HG02943 (cell line): ENCODE results near the gene CHKA.

ENCODE experiments used
- ATAC-seq: cut with Tn5 transposase; IDR thresholded peaks from one replicate; pipeline ENCODE4 v1.9.1; 2021; ENCODE audit warnings: mild to moderate bottlenecking, low read depth, moderate library complexity; ENCODE audit not compliant: unreplicated experiment

CHKA gene

DNA sequence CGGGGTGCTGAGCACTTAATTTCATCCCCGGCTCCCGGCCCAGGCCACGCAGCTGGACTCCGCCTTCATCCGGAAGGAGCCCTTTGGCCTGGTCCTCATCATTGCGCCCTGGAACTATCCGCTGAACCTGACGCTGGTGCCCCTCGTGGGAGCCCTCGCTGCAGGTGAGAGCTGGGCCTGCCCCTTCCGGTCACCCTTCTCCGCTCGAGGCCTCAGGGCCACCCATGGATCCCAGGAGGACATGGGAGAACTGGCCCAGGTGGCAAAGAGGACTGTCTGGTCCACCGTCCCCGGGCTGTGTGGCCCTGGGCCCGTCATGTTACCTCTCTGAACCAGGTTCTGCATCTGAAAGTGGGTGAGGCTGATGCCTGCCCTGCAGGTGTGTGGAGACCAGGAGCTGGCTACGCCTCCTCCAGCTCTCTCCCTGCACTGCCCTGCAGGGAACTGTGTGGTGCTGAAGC is 102.4 kb downstream of the CHKA start:
- ATAC-seq = no peak

DNA sequence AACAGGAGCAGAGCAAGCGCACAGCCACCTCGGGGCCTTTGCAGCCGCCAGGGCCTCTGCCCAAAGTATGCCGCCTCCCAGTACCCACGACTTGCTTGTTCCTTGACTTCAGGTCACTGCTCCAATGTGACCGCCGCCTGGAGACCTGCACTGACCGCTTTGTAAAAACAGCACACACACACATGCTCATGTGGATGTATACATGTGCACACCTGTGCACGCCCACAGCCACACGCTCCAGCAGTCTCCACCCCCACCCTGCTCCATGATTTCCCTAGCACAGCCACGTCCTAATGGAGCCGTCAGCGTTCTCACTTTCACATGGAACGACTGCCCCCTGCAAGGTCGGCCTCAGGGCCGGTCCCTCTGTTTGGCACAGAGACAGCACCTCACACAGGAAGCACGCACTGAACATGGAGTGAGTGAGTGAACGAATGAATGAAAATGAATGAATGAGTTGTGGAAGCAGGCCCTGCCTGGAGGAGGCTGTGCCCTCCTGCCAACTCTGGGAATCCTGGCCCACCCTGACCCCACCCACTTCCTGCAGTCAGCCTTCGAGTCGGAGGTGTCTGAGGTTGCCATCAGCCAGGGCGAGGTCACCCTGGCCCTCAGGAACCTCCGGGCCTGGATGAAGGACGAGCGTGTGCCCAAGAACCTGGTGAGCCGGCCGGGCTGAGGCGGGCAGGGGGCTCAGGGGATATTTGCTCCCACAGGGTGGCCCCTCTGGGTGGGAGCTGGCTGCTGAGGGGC is 103.0 kb downstream of the CHKA start:
- ATAC-seq = no peak

DNA sequence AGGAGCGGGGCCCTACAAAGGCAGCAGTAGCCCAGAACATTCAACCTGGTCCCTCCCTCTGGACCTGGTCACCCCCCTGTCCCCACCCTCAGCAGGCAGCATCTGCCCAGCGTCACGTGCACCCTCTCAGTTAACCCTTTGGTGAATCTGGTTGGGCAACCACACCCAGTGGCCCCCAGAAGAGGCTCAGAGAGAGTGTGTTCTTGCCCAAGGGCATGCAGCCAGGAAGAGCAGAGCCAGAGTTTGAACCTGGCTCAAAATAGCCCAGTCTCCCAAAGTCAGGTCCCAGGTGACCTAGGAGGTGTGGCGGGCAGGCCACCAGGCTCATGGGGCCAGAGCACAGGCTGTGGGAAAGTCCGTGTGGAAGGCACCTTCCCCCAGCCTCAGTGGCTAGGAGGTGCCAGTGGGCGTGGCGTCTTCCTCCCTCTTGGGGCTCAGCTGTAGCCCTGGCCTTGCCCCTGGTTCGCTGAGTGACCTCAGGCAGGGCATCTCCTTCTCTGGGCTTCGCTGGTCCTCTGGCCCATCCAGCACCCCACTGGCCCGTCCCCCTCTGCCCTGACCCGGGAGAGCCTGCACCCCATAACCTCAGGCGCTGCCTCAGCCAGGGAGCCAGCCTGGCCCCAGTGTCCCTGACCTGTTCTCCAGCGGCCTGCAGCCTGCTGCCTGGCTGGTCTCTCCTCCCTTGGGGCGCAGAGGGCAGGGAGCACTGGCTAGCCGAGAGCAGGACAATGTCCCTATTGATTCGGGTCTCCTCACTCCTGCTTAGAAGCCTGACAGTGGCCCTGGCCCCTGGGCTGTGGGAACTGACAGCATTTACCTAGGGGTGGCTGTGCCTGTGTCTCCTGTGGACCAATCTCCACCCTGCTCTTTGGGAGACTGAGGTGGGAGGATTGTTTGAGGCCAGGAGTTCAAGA is 104.0 kb downstream of the CHKA start:
- no peak for ATAC-seq

DNA sequence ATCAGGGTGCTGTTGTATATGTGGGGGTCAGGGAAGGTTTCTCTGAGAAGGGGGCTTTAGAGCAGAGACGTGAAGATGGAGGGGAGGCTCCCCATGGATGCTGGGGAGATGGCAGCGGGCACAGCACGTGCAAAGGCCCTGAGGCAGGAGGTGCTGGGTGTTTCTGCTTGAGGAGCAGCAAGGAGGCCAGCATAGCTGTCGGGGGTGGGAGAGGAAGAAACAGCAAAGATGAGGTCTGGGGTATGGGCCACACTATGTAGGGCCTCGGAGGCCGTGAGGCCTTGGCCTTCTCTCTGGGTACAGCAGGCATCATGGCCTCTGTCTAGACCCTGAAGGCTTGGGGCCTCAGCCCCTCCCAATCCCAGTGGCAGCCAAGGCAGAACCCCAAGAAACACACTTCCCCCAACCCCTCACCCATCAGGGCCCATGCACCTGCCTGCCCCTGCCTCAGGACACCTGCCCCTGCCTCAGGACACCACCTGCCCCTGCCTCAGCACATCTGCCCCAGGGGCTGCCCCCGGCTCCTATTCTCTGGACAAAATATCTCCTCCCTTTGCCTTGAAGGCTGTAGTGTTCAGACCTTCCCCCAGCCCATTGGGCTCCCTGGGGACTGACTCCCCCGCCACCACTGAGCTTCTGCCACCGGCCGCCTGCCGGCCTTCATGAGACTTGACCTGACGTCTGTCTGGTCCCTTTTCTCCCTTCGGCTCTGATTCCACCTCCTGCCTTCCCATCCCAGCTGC is 104.9 kb downstream of the CHKA start:
- ATAC-seq = no peak

DNA sequence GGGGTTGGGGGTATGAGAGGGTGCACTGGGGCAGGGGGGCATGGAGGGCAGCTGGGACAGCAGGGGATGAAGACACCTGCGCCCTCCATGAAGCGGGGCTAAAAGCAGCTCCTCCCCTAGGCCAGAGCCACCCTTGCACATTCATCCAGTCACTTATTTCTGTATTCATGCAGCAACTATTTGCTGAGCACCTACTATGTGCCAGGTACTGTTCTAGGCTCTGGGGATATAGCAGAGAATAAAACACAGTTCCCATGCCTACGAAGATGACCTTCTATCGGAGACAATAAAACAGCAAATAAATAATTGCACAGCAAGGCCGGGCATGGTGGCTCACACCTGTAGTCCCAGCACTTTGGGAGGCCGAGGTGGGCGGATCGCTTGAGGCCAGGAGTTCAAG is 105.7 kb downstream of the CHKA start:
- ATAC-seq = no peak

DNA sequence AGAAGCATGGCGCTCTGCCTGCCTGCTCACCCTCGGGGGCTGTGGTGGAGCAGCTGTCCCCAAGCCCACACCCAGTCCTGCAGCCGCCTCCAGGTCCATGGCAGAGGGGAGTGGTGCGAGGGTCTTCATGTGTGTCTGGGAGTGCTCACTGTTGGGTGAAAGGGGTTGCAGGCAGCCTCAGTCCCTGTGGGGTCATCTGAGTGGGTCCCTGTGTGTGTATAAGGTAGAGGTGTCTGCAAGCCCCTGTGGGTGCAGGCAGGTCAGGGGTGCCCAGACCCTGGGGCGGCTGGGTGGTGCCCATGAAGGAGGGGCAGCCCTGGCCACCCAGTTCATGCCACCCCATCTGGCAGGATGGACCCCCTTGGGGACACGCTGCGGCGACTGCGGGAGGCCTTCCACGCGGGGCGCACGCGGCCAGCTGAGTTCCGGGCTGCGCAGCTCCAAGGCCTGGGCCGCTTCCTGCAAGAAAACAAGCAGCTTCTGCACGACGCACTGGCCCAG is 106.2 kb downstream of the CHKA start:
- ATAC-seq = no peak

DNA sequence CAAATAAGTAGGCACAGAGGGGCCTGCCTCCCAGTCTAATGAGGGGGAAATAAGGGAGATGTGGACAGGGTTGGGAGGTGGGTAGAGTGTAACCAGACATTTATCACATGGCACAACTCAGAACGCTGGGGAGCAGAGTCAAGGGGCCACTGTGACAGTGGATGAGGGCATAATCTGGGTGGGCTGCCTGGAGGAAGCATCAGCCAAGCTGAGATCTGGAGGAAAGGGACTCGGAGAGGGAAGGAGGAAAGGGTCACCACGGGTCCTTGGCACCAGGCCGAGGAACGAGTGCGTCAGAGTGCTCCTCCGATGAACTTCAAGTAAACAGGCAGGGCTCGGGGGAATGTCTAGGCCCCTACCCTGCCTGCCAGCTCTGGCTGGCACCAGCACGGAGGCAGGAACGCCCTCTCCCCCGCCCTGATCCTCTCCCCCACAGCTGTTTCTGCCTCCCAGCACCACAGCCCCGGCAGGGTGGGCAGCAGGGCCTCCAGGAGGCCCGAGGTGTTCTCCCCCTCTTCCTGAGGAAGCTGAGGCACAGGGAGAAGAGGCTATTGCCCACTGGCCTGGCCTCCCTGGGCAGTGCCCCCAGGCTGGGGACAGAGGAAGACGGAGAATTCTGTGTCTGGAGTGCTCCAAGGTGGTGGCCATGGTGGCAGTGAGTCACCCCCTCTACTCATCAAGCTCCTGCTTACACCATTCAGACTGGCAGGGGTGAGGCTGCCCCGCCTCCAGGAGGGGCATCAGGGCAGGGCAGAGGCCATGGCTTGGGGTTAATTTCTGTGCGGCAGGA is 106.8 kb downstream of the CHKA start:
- ATAC-seq = no peak

DNA sequence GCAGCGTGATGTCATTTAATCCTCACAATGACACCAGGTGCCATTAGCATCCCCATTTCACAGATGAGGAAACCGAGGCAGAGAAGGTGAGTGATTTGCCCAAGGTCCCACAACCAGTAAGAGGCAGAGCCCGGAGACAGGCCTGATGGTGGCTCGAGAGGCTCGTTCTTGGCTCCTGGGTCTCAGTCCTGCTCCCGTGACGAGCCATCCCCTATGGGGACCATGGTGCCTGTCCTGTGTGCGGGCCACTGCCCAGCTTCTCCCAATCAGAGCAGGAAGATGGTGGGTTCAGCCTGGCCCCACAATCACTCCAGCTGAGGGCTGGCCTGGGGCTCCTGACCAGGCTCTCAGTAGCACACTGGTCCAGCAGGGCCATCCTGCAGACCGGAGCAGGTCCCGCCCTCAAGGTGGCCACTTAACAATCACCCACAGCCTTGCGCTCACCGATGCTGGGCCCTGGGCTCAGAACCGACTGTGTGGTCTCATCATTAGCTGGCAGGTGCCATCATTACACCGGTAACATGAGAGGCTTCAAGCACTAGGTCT is 107.5 kb downstream of the CHKA start:
- ATAC-seq = no peak

DNA sequence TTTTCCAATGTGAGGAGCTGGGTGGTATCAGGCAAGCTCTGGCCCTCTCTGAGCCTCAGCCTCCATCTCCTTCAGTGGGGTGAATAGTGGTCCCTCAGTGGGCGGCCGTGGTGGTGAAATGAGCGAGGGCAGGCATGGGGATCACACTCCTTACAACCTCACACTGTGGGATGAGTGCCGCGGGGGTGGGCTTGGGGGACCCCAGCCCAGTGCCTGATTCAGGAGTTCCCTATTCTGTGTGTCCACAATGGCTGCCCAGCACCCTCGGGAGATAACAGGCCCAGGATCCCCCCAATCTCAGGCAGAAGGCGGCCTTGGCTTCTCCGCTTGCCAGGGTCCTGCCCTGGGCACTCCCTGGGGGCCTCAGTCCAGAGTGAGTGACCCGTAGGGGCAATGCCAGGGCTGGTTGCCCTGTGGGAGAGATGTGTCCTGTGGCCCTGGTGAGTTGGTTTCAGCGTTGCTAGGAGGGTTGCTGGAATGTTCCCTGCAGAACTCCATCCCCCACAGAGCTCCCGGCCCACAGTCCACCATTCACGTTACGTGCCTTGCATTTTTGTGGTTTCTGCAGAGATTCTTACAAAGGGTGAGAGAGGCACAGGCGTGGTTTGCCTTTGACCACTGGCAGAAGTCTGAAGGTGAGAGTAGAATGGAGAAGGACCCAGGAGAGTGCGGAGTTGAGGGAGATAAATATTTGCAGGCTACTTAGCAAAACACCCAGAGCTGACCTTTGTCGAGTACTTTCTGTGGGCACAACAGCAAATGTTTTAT is 108.2 kb downstream of the CHKA start:
- ATAC-seq = no peak

DNA sequence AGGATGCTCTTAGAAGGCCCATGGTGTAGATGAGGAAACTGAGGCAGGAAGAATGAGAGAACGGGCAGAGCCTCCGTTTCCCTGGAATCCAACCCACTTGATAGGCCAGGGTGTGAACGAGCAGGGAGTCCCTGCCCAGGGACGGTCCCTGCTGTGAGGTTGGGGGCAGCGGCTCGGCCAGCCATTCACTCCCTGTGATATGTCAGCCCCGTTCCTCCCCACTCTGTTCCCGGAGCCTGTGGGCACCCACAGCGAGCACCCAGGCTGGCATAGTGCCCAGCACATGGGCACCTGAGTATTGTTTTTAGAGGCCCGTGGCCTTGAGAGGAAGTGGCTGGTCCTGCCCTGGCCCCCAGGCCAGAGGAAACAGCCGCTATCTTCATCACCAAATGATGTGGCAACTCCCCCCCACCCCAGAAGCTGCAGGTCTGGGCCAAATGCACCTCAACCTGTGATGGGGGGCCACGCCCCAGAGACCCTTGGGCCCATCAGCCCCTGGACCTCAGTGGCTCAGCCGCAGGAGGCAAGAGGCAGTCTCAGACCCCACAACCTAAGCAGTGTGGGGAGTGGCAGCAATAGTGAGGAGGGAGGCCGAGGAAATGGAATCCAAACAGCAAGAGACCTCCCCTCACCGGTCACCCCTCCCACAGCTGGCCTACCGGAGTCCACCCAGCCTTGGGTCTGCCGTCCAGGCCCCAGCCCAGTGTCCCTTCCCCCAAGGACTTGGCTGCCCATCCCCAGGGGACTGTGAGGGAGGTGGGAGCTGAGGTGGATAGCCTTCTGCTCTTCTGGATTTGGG is 108.9 kb downstream of the CHKA start:
- no peak for ATAC-seq

DNA sequence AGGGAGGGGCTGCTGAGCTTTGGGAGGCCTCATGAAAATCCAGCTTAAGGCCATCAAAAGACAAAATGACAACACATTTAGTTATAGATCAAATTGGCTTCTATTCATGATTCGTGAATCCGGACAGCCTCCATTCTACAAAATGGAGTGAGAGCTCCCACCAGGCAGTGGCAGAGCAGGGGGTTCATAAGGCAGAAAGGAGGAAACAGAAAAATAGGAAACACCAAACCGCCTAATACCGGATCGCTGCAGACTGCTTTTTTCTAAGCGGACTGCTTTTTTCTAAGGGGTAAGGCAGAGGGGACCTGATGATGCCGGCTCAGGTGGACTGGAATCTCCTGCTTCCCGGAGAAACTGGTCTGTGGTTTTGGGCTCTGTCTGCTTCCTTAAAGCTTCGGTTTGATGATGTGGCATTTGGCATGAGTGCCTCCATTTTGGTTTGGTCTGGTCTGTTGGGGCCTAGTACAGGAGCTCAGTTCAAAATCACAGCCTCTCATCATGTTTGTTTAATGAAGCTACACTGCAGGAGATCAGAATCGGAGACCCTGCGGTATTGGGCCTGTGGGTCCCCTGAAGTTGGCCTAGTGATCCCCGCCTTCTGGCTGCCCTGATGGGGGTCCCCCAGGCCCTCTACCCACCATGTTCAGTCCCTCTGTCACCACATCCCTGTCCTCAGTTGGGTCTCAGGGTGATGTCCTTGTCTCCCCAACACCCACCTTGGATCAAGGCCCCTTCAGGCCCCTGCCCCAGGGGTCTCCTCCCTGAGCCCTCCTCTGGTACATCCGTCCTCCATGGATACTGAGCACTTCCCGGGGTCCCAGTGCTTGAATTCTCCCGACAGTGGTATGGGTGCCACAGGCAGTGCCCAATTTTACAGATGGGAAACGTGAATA is 109.9 kb downstream of the CHKA start:
- ATAC-seq = no peak

DNA sequence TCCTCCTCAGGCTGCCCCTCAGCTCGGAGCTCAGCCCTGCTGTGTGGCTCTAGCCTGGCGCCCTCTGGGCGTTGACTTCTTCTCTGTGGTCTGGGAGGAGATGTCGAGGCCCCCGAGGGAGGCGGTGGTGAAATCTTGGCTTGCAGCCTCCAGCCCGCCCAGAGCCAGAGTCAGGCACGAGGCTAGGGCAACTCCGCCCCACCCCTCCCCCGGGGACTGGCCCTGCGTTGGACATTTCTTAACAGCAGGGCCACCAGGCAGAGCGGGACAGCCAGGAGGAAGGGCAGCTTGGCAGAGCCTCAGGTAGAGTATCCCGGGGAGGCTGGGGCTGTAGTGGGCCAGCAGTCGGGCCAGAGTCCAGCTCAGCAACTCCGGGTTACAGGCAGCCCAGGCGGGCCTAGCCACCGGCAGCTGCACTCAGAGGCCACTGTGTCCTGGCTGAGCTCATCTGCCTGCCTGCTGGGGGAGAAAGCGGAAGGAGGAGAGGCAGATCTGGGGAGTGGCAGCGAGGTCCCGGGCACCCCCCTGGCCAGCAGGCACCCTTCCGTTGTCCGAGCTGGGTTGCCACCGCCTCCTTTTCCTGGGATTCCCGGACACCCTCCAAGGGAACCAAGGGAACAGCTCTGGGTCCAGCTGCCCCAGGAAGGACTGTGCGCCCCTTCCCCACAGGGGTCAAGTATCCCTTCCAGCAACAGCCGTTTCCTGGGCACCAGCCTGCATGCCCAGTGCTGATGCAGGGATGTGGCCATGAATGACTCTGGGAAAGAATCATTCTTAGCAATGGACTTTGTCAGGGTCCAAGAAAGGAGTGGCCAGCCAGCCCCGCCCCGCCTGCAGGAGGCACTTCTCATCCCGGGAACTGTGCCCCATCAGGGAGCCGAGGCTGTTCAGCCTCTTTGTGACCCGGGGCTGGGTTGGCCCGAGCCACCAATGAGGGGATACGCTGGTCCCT is 110.8 kb downstream of the CHKA start, which contains the start of gene ALDH3B1:
TSS of gene ALDH3B1 (plus strand) at position 238 of the 952 bp plus-strand sequence. CDS start 4,971 bp downstream, outside the sequence.
- ATAC-seq = no peak

DNA sequence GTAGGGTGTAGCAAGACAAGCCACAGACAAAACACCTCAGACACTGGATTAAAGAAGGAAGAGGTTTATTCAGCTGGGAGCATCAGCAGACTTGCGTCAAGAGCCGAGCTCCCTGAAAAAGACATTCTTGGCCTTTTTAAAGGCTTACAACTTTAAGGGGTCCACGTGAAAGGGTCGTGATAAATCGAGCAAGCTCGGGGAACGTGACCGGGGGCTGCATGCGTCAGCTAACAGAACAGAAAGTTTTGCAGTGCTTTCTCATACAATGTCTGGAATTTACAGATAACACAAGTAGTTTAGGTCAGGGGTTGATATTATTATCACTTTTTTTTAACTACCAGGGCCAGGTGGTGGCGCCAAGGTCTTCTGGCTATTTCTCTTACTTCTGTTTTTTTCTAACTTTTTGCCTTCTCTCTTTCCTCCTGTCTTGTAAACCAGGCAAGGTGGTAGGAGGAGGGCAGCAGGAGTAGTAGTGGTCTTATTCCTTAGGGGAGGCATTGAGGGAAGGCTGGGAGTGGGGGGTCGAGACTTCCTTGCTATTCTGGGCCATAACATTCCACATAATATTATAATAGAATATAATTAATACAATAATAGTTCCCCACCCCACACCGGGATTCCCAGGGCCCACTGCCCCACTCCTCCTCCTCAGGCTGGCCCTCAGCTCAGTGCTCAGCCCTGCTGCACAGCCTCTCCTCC is 111.6 kb downstream of the CHKA start:
- no peak for ATAC-seq

DNA sequence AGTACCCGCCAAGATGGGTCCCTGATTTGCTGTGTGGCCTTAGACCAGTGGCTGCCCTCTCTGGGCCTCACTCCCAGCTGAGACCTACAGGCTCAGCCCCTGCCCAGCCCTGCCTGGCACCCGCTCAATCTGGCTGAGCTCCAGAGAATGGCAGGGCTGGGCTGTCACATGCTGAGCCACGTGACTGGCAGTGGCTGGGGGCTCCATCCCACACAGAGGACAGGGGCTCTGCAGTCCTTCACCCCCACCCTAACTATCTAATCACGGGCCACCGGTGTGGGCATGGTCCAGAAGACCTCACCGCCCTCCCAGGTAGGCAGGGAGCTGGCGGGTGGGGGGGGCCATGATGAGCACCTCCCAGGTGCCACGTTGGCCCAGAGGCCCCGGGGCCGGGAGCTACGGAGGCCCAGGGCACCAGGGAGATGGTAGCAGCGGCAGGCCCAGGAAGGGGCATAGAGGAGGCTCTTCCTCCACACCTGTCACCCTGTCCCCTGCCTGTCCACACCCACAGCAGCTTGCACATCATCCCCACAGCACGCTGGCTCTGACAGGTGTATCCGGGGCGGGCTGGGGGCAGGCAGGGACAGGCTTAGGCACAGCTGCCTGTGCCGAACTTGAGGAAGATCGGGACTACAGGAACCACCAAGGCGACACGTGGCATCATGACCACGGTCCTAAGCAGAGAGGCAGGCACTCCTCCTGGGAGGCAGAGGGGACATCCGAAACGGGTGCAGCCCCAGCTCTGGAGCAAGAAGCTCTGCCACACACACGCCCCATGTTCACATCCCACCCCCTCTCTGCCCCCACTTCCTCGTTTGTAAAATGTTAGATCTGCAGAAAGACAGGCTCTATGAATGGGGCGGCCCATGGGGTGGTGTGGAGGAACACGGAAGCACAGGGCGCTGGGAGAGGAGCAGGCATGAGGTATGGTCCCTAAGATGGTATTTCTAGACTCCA is 112.5 kb downstream of the CHKA start:
- ATAC-seq = no peak
